Measurements from ENCODE around the gene CHCHD3.

Gene CHCHD3

DNA sequence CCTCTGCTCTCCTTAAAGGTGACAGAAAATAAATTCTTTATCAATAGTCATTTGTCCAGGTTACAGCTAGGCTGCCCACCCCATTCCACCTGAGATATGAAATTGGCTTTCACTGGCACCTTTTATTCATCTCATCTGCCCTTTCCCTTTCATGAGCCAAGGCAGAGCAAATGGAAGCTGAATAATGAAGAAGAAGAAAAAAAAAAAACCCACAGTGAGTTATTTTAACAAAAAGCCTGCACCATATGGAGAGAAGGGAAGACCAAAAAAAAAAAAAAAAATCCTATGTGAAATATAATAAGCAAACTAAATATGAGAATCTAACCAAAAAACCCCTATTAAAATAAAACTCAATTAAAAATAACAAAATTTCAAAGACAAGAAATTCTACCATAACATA lies 59.2 kb downstream of the CHCHD3 start (continued):
- TF ChIP-seq, protein P1, sequence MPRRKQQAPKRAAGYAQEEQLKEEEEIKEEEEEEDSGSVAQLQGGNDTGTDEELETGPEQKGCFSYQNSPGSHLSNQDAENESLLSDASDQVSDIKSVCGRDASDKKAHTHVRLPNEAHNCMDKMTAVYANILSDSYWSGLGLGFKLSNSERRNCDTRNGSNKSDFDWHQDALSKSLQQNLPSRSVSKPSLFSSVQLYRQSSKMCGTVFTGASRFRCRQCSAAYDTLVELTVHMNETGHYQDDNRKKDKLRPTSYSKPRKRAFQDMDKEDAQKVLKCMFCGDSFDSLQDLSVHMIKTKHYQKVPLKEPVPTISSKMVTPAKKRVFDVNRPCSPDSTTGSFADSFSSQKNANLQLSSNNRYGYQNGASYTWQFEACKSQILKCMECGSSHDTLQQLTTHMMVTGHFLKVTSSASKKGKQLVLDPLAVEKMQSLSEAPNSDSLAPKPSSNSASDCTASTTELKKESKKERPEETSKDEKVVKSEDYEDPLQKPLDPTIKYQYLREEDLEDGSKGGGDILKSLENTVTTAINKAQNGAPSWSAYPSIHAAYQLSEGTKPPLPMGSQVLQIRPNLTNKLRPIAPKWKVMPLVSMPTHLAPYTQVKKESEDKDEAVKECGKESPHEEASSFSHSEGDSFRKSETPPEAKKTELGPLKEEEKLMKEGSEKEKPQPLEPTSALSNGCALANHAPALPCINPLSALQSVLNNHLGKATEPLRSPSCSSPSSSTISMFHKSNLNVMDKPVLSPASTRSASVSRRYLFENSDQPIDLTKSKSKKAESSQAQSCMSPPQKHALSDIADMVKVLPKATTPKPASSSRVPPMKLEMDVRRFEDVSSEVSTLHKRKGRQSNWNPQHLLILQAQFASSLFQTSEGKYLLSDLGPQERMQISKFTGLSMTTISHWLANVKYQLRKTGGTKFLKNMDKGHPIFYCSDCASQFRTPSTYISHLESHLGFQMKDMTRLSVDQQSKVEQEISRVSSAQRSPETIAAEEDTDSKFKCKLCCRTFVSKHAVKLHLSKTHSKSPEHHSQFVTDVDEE (CRISPR knock-in tag; IDR thresholded peaks at IDR 0.05), result no peak
- TF ChIP-seq ZNF70 (CRISPR knock-in tag; IDR thresholded peaks at IDR 0.05) (no peak), TCF4 (CRISPR knock-in tag; IDR thresholded peaks at IDR 0.05; ENCODE audit: borderline replicate concordance) (no peak), TOX (CRISPR knock-in tag; IDR thresholded peaks at IDR 0.05; ENCODE audit: borderline replicate concordance) (no peak), ISL1 (CRISPR knock-in tag; IDR thresholded peaks at IDR 0.05) (no peak), ARNTL (CRISPR knock-in tag; IDR thresholded peaks at IDR 0.05; ENCODE audit: borderline replicate concordance, low read depth) (no peak), ZFP30 (CRISPR knock-in tag; IDR thresholded peaks at IDR 0.05) (no peak)
- TF ChIP-seq, protein P2, sequence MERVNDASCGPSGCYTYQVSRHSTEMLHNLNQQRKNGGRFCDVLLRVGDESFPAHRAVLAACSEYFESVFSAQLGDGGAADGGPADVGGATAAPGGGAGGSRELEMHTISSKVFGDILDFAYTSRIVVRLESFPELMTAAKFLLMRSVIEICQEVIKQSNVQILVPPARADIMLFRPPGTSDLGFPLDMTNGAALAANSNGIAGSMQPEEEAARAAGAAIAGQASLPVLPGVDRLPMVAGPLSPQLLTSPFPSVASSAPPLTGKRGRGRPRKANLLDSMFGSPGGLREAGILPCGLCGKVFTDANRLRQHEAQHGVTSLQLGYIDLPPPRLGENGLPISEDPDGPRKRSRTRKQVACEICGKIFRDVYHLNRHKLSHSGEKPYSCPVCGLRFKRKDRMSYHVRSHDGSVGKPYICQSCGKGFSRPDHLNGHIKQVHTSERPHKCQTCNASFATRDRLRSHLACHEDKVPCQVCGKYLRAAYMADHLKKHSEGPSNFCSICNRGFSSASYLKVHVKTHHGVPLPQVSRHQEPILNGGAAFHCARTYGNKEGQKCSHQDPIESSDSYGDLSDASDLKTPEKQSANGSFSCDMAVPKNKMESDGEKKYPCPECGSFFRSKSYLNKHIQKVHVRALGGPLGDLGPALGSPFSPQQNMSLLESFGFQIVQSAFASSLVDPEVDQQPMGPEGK (CRISPR knock-in tag; IDR thresholded peaks at IDR 0.05; ENCODE audit: borderline replicate concordance), result no peak

DNA sequence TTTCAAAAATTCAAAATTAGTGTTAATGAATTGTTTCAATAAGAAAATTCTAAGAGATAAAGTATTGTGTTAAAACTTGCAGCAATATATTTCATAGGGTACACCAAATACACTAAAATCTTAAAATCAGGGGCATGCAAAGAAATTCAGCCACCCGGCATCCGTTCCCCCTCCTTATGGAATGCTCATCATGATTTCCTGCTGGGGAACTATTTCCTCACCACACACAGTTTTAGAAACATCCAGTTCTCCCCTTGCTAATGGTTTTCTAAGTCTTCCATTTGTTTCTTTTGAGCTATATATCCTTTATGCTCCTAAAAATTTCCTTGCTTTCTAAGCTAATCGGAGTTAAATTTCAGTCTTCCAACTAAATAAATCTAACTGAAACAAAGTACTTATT lies 60.7 kb downstream of the CHCHD3 start:
- ATAC-seq, result no peak
- TF ChIP-seq ZFP3 (CRISPR knock-in tag; IDR thresholded peaks at IDR 0.05) (no peak), ZC3H10 (CRISPR knock-in tag; IDR thresholded peaks at IDR 0.05) (no peak), OSR1 (CRISPR knock-in tag; IDR thresholded peaks at IDR 0.05) (no peak)
- TF ChIP-seq, protein P3, sequence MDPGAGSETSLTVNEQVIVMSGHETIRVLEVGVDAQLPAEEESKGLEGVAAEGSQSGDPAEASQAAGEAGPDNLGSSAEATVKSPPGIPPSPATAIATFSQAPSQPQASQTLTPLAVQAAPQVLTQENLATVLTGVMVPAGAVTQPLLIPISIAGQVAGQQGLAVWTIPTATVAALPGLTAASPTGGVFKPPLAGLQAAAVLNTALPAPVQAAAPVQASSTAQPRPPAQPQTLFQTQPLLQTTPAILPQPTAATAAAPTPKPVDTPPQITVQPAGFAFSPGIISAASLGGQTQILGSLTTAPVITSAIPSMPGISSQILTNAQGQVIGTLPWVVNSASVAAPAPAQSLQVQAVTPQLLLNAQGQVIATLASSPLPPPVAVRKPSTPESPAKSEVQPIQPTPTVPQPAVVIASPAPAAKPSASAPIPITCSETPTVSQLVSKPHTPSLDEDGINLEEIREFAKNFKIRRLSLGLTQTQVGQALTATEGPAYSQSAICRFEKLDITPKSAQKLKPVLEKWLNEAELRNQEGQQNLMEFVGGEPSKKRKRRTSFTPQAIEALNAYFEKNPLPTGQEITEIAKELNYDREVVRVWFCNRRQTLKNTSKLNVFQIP (CRISPR knock-in tag; IDR thresholded peaks at IDR 0.05; ENCODE audit: borderline replicate concordance, low read depth), result no peak

DNA sequence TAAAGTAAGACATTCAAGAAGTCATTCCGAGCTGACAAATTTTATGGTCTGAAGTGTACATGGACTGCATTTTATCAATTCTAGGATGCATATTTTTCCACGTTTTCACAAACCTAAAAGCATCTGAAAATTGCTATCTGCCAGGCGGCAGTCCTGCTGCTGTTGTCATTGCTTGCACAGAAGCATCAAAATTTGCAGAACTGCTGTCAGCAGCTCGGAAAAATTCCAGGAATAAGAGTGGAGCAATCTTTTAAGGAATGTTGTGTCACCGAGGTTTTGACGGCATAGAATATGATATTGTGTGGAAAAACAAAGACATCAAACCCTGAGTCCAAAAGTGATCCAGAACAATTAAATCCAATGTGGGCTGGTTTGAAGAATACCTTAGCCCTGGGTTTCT lies 61.4 kb downstream of the CHCHD3 start:
- no peak for TF ChIP-seq ZNF70 (CRISPR knock-in tag; IDR thresholded peaks at IDR 0.05)
- TF ChIP-seq ZFP30 (CRISPR knock-in tag; IDR thresholded peaks at IDR 0.05), result no peak
- no peak for TF ChIP-seq PPARA (CRISPR knock-in tag; IDR thresholded peaks at IDR 0.05; ENCODE audit: borderline replicate concordance)
- TF ChIP-seq ESRRG (CRISPR knock-in tag; IDR thresholded peaks at IDR 0.05), result no peak
- TF ChIP-seq BACH2 (CRISPR knock-in tag; IDR thresholded peaks at IDR 0.05; ENCODE audit: borderline replicate concordance), result no peak
- TF ChIP-seq ZC3H10 (CRISPR knock-in tag; IDR thresholded peaks at IDR 0.05), result no peak
- TF ChIP-seq ZFP3 (CRISPR knock-in tag; IDR thresholded peaks at IDR 0.05), result no peak
- TF ChIP-seq ZNF8 (CRISPR knock-in tag; IDR thresholded peaks at IDR 0.05), result no peak
- TF ChIP-seq, protein P4, sequence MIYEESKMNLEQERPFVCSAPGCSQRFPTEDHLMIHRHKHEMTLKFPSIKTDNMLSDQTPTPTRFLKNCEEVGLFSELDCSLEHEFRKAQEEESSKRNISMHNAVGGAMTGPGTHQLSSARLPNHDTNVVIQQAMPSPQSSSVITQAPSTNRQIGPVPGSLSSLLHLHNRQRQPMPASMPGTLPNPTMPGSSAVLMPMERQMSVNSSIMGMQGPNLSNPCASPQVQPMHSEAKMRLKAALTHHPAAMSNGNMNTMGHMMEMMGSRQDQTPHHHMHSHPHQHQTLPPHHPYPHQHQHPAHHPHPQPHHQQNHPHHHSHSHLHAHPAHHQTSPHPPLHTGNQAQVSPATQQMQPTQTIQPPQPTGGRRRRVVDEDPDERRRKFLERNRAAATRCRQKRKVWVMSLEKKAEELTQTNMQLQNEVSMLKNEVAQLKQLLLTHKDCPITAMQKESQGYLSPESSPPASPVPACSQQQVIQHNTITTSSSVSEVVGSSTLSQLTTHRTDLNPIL (CRISPR knock-in tag; IDR thresholded peaks at IDR 0.05; ENCODE audit: low read depth), result no peak
- TF ChIP-seq ISL1 (CRISPR knock-in tag; IDR thresholded peaks at IDR 0.05), result no peak
- TF ChIP-seq GLIS3 (CRISPR knock-in tag; IDR thresholded peaks at IDR 0.05), result no peak
- no peak for TF ChIP-seq TOX (CRISPR knock-in tag; IDR thresholded peaks at IDR 0.05; ENCODE audit: borderline replicate concordance)
- TF ChIP-seq, protein P3 (CRISPR knock-in tag; IDR thresholded peaks at IDR 0.05; ENCODE audit: borderline replicate concordance, low read depth), result no peak
- no peak for TF ChIP-seq SNAI2 (CRISPR knock-in tag; IDR thresholded peaks at IDR 0.05)
- TF ChIP-seq, protein P5, sequence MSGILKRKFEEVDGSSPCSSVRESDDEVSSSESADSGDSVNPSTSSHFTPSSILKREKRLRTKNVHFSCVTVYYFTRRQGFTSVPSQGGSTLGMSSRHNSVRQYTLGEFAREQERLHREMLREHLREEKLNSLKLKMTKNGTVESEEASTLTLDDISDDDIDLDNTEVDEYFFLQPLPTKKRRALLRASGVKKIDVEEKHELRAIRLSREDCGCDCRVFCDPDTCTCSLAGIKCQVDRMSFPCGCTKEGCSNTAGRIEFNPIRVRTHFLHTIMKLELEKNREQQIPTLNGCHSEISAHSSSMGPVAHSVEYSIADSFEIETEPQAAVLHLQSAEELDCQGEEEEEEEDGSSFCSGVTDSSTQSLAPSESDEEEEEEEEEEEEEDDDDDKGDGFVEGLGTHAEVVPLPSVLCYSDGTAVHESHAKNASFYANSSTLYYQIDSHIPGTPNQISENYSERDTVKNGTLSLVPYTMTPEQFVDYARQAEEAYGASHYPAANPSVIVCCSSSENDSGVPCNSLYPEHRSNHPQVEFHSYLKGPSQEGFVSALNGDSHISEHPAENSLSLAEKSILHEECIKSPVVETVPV (CRISPR knock-in tag; IDR thresholded peaks at IDR 0.05), result no peak
- no peak for TF ChIP-seq OSR1 (CRISPR knock-in tag; IDR thresholded peaks at IDR 0.05)
- no peak for ATAC-seq

All from SK-N-SH treated with all-trans-retinoic acid at 6 μM for 48 hours (cell line).